Fibroblast of skin of back (primary cell): ENCODE data around the gene CEBPA. TPM values are rescaled to one million over a fixed set of nuclear protein-coding genes. Genes with fewer than 3 reads are reported as not detected.
A peak's percentile ranks its signal among the peaks of the same experiment; 100 is the strongest.

Experiments
- DNase-seq: peaks from one replicate; pipeline ENCODE4 v3.0.0-alpha.2; 2013
- polyA plus RNA-seq, 2 experiments: library from polyadenylated mRNA; unstranded; fragments of 120-200 nt; gene quantifications; one replicate each; pipeline ENCODE4 v1.2.1, GENCODE V29; 2013; ENCODE audit not compliant: insufficient read length in 2 of 2

The CEBPA gene
- 0.22 TPM for polyA plus RNA-seq (2013, experiment 1 of 2; ENCODE audit: insufficient read length)
- 0.14 TPM for polyA plus RNA-seq (2013, experiment 2 of 2; ENCODE audit: insufficient read length)

- DNase-seq: peak; percentile 82
Measured at GRCh38 chr19:33302175-33302973, at the start of gene CEBPA. Gene CEBPA, minus strand, starts transcription at chr19:33302534. Its CDS starts 120 bp downstream, at chr19:33302414.

- no peak for DNase-seq
Measured at GRCh38 chr19:33350538-33351309, 48.4 kb upstream of the CEBPA start.

- DNase-seq: no peak
Measured at GRCh38 chr19:33349319-33350289, 47.3 kb upstream of the CEBPA start.

- DNase-seq: no peak
Measured at GRCh38 chr19:33348301-33349010, 46.1 kb upstream of the CEBPA start.

- DNase-seq: no peak
Measured at GRCh38 chr19:33347300-33347699, 45.0 kb upstream of the CEBPA start.

- no peak for DNase-seq
Measured at GRCh38 chr19:33346665-33347064, 44.3 kb upstream of the CEBPA start.

- DNase-seq: no peak
Measured at GRCh38 chr19:33345163-33345562, 42.8 kb upstream of the CEBPA start.

GRCh38 chr19:33344573-33344925 is 42.2 kb upstream of the CEBPA start:
- DNase-seq: no peak

- DNase-seq: peak; percentile 16
Measured at GRCh38 chr19:33343859-33344572, 41.7 kb upstream of the CEBPA start.

- DNase-seq: no peak
Measured at GRCh38 chr19:33343301-33343700, 41.0 kb upstream of the CEBPA start.

- DNase-seq: no peak
Measured at GRCh38 chr19:33340991-33341390, 38.7 kb upstream of the CEBPA start.

- DNase-seq: no peak
Measured at GRCh38 chr19:33339016-33339984, 37.0 kb upstream of the CEBPA start.

GRCh38 chr19:33335446-33335845 is 33.1 kb upstream of the CEBPA start:
- DNase-seq: no peak

GRCh38 chr19:33334271-33334670 is 31.9 kb upstream of the CEBPA start:
- no peak for DNase-seq

- DNase-seq: no peak
Measured at GRCh38 chr19:33333642-33334041, 31.3 kb upstream of the CEBPA start.

GRCh38 chr19:33333151-33333550 is 30.8 kb upstream of the CEBPA start:
- no peak for DNase-seq

GRCh38 chr19:33332248-33332647 is 29.9 kb upstream of the CEBPA start:
- DNase-seq: no peak

GRCh38 chr19:33329736-33330135 is 27.4 kb upstream of the CEBPA start:
- no peak for DNase-seq

GRCh38 chr19:33329060-33329459 is 26.7 kb upstream of the CEBPA start:
- DNase-seq: no peak

GRCh38 chr19:33325920-33326319 is 23.6 kb upstream of the CEBPA start:
- DNase-seq: no peak
